NCI-H510A treated with DMSO at 0.1 percent for 48 hours (cell line): Measurements from ENCODE around the gene PNKP.
A peak's percentile ranks its signal among the peaks of the same experiment; 100 is the strongest.

Experiments
- DNase-seq: peaks from one replicate; lab custom pipeline; 2025; lab: John Stamatoyannopoulos, UW

PNKP gene

DNA sequence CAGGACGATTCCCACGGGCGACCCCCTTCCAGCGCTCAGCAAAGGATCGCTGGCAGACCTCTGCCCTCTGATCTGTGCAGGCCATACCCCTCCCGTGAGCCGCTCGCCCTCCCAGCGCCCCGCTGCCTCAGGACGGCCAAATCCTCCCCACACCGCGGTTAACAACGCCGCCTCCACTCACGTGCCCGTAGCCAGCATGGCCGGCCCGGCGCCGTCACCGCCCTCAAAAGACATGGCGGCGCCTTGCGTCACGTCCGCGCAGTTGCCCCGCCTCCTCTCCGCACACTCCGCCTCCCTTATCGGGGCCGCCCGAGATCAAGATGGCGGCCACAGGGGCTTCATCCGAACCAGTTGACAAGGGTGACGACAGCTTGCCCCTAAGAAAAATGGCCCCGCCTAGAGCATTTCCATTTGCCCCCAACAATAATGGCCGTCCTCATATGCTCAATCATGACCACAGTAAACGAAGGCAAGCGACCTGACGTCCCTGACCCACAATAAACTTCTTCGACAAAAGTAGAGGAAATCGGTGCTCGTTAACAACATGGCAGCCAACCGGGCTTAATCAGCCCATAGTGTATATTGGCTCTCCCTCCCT, 9.1 kb upstream of the PNKP start:
- peak; percentile 97 for DNase-seq

DNA sequence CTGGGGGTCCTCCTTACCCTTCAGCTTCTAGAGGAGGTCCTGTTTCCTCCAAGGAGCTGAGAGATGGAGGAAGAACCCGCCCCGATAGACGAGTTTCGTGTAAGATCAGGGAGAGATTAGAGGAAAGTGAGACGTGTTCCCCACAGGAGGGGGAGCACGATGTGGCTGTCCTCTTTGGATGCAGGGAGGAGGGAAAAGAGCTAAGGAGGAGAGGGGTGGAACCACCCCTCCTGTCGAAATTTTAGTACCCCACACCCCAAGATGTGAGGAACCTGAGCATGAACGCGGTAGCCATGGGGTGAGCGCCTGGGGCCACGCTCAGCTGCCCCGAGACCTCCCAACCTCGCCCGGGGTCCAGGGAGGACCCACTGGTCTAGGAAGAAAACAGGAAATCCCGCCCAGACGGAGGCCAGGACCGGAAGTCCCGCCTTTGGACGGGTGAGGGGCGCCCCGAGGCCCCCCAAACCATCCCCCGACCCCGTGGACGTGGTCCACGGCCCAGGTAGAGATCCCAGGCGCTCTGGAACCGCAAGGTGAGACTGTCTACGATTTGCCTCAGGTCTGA, 8.6 kb upstream of the PNKP start:
- DNase-seq, result peak; percentile 37

DNA sequence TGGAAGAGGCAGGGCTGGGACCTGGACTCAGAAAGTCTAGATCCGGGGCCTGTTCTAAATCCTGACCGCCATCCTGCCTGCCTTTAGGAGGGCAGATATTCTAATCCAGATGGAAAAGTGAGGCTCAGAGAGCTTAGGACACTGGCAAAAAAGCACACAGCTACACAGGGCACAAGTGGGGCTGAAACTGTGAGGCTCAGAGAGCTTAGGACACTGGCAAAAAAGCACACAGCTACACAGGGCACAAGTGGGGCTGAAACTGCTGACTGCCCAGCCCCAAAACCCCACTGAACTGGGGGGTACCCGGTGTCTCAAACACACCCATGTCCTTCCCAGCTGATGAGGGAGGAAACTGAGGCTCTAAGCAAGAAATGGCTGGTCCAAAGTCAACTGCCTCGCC, 7.8 kb upstream of the PNKP start:
- DNase-seq, result no peak

DNA sequence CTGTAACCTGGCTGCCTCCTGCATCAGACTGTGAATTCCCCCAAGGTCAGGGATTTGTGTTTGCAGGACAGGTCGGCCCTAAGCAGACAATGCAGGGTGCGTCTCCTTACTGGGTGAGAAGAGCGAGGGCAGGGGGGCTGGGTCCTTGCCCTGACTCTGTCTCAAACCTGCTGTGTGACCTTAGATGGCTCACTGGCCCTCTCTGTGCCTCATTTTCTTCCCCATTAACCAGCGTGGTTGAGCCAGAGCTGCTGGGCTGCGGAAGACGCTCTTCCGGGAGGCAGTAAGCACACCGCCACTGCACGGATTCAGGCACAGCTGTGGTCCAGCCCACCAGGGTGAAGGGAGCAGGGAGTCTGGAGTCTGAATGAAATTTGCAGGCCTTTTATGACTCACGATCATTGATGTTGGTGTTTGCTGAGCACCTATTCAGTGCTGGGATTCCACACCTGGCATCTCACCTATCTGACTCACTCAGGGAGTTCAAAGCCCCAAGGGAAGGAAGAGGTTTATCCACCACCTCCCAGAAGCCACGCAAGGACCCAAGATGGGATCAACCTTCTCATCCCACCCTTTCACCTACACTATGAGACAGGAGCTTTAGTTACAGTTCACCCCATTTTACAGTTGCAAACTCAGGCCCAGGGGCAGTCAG, 7.3 kb upstream of the PNKP start:
- DNase-seq, result no peak

DNA sequence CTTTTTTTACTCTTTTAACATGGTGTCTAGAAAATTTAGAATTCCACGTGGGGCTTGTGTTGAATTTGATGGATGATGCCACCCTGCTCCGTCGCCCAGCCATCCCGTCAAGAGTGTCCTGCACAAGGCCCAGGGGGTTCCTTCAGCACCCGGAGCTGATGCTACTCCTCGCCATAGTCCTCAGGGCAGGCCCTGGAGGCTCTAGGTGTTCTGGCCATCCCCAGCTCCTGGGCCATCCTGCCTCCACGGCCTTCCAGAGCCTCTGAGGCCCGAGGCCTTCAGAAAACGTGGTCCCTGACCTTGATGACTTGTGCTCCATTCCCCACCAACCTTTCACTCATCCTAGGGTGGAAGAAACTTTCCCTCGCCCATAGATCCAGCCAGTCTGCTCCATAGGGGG, 6.5 kb upstream of the PNKP start:
- no peak for DNase-seq

DNA sequence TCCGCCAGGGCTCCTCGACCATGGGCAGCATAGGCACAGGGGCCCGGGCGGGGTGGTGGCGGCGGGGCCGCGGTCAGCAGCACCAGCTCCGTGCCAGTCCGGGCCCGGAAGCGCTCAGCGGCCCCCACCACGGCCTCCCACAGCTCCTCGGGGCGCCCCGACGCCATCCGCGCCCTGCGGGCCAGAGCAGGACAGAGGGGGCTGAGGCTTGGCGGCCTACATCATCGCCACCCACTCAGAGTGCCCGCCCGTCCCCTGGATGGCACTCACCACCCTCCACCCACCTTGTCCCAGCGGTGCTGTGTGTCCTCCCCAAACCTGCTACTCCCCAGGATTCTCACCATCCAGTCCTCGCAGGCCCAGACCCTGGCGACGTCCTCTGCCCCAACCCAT, 5.7 kb upstream of the PNKP start:
- DNase-seq, result no peak

DNA sequence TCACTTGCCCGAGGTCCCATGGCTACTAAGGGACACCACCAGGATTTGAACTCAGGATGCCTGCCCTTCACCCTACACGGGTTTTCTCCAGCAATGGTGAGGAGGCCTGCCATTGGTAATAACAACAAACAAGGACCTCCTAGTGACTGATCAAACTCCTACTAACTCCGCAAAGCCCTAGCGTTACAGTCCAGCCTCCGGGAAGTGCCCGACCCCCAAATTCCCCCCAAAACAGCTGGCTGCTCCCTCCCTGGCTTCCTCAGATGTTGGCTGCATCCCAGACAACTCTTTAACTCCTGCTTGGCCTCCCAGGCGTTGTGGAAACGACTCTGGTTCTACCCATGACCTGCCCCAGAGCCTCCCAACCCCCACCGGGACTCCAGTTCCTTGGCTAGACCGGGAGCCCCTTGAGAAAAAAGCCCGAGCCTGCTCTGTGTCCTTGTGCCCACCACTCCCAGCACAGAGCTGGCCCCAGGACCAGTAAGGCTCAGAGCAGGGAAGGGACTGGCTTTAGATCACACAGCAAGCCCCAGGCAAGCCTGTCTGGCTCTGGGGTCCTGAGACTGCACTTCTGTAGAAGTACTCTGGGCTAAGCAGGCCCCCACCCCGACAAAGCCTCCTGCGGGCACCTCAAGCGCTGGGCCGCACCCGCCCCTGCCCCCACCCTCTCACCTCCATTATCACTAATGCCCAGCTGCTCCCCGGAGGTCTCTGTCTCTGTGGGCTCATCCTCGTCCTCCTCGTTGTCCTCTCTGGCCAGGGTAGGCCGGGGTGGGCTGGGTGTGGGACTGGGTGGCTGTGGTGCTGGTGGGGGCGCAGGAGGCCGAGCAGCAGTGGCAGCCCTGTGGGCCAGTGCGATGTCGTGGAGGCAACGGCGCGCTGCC, 5.1 kb upstream of the PNKP start:
- no peak for DNase-seq

DNA sequence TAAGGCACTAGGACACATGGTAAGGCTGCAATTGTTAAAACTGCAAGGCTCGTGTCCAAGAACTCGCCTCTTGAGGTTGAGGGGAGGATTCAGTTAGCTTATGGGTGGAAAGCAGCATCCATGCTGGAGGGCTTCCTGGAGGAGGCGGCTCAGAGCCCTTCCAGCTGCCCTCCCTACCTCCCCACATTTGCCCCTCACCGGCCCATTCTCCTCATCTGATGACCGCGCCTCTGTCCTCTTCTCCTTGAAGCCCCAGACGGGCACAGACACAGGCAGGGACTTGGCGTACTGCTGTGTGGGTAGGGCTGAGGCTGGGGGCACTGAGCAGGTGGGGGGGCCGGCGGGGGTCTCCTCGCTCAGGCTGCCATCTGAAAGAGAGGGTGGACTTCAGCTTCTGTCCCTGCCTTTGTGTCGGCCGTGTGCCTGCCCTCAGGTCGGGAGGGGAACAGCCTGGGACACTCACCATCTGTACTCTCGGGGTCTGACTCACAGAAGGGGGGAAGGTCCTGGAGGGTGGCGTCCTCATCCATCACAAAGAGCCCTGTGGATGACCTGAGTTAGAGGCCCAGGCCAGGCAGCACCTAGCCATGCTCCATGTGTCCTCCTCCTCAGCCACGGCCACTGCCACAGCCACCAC, 4.1 kb upstream of the PNKP start:
- no peak for DNase-seq

DNA sequence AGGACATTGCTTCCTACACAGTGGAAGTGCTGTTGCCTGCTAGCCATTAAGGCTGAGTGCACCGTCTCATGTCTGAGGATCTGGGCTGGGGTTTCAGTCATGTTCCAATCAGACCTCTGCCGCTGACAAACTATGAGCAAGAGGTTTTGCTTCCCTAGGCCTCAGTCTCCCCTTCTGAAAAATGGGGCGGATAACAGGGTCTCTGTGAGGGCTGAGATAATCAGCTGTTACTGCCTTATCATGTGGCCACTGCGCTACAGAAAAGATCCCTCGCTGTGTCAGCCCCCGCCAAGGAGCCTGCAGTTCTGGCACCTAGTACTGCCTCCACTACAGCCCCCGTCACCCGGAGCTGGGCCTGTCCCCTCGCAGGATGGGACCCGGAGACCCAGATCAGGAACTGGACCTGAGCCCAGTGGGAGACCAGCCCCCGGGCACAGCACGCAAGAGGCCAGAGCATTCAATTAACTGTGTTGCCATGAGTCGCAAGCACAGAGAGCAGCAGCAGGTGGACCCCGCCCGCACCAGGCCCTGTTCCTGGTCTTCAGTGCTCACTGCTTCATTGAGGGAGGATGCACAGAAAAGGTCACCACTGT, 3.0 kb upstream of the PNKP start:
- no peak for DNase-seq

DNA sequence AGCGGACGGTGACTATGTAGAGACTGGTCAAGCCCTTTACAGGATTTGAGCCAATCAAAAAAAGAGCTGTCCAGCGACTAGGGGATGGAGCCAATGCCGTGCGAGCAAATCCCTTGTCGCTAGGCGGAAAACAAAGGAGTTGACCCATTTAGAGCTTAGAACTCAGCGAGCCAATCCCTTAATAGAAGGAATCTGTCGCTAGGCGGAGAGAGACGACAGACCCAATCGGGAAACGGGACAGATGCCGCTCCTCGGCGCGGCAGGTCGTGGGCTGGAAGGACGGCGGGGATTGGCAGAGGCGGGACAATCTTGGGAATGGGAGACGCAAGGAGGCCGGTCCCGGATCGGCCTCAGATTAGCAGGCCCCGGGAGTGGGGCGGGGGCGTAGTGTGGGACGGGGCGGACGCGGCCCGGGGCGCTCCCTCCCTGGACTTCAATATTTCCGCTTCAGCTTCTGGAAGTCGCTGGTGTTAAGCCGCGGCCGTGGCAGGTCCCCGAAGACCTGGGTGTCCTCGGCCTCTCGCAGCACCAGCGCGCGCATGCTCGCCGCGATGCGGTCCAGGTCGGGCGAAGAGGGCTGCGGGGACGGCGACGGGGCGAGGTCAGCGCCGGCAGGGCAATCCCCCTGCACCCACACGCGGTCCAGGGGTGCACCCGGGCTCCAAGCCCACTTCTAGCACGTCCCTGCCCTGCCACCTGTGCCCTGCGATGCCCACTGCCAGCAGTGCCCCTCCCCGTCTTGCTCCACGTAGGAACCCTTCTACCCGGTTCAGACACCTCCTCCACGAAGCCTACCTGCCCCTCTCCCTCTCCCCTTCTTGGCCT, 2.3 kb upstream of the PNKP start:
- DNase-seq, result peak; percentile 99

DNA sequence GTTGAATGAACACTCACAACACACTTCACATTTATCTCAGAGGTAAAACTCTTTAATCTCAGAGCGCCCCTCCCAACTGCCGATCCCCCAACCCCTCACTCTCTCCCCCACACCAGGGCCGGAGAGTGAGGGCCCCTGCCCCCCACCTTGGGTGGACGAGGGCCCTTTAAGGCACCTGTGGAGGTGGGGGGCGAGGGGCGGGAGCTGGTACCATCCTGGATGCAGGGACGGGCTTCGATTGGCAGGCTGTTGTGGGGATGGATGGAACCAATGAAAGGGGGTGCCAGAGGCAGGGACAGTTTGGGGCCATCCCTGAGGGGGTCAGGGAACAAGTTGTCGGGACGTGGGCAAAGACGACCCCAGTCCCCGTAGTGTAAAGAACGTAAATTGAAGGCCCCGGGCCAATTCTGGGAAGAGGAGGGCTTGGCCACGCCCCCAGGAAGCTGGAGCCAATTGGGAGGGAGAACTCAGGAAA, 1.7 kb upstream of the PNKP start:
- no peak for DNase-seq

DNA sequence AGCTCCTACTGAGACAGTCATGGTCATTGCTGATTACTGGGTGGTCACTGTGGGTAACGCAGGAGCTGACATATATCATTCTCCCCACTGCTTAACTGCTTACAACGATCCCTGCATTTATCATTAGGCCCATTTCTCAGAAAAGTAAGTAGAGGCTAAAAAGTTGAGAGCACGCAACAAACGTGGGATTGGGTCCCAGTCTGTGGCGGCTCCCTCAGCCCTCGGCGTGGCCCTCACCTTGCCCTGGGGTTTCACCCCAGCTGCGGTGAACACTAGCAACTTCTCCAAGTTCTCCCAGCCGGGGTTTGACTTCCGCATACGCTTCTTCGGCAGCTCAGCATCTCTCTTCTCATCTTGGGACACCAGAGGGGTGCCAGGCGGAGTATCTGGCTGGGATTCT, 2.5 kb downstream of the PNKP start:
- no peak for DNase-seq

DNA sequence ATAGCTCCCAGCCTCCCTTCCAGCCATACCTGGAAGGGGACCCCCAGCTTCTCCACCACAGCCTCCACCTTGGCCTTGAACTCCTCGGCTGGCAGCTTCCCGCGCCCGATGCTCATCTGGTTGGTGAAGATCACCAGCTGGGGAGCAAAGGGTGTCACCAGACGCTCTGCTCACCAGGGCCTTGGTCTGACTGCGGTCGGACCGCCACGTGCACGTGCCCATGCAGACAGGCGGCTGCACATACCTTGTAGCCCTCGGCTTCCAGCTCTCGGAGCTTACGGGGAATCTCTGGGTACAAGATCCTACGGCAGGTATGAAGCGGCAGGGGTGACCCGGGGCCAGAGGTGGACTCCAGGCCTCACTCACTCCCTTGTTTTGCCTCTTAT, 3.4 kb downstream of the PNKP start:
- DNase-seq, result no peak

DNA sequence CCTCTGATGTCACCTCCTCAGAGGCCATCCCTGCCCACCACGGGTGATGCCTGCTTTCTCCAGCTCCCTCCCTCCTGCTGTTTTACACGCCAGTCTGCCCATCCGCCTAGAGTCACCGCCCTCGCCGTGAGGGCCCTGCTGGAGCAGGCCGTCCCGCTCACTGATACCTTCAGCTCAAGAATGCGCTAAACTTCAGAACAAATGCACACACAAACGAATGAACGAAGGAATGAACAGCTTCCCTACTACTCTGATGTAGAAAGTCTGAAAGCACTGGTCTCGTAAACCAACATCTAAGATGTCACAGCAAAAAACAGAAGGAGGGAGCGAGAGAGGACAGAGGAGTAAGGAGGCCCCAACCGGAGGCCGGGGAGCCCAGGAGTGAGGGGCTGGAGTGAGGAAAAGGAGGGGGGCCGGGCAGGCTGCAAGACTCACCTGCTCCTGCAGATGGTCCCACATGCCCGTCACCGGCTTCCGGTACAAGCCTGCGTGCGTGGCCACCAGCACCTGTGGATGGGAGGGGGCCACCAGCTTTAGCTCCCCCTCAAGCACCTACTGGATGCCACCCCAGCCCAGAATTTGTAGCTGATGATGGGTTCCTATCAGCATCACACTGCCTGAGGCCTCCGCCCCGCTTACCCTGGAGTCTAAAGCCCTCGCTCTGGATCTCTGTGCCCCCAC, 4.0 kb downstream of the PNKP start:
- no peak for DNase-seq

DNA sequence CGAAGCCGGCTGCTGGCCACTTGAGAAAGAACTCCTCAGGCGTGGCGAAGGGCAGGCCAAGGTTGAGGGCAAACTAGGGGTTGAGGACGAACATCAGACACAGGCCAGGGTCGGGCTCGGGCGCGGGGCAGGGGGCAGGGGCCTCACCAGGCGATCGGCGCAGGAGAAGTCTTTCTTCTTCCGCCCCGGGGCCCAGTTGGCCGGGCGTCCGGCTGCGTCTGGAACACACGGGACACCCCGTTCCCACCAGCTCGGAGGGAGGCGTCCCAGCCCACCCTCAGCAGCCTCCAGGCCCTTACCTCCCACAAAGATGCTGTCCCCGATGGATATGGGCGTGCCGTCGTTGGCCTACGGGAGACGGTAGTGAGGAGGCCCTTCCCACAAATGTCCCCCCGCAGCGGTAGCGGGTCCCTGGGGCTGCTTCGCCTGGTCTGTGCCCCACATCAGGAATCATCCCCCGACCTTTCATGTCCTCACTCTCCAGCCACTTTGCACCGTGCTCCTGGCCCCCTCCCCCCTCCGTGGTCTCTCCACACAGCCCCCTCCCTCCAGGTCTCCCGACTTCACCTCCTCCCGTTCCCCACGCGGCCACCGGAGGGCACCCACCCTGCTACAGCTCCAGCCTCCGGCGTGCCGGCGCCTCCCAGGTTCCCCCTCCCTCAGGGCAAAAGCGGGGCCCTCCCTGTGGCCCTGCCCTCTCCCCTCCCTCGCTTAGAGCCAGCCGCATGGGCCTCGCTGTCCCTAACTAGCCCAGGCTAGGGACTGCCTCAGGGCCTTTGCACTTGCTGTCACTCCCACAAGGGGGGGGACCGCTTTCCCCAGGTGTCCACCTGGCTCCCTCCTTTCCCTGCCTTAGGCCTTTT, 4.8 kb downstream of the PNKP start:
- peak; percentile 18 for DNase-seq

DNA sequence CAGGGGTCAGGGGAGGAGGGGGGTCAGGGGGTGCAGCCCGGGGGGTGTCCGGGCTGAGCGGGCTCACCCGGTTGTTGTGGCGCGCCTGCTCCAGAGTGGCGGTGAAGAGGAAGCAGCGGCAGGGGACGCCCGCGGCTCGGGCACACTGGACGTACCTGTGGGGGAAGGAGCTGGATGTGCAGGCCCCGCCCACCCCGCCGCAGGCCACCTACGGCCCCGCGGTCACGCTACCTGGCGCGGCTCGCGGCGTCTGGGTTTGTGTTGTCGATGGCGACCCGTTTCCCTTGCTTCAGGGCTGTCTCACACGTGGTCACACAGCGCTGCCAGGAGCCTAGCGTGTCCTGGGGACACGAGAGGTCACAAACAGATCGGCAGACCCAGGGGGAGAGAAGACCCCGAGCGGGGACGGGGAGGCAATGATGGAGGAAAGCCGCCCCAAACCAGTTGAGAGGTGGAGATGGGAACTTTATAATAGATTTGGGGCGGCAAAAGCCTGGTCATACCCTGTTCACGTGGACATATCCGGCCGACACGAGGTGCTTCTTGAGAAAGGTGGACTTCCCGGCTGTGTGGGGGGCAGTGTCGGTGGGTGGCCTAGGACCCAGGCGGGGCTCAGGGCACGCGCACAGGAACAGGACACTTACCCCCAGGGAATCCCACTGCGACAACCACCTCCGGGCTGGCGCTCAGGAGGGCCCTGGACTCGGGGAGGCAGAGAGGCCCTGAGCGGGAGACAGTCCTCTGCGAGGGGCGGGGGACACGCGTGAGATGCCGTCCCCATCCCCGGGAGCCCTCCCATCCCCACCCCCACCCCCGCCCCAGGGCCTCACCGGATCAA, 5.6 kb downstream of the PNKP start:
- no peak for DNase-seq

DNA sequence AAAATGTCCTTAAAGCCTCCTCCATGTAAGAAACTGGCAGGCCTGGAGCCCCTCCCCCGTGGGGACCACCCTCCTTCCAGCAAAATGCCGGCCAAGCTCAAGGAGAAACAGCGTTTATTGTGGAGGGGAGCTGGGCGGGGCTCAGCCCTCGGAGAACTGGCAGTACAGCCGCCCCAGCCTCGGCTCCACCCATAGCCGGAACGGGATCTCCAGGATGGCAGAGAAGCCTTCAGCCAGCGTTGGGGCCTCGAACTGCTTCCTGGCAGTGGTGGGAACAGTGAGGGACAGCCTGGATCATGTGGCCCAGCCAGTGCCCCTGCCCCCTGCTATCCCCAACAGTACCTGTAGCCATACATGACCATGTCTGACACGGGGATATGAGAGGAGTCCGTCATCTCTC, 6.3 kb downstream of the PNKP start:
- DNase-seq, result no peak

DNA sequence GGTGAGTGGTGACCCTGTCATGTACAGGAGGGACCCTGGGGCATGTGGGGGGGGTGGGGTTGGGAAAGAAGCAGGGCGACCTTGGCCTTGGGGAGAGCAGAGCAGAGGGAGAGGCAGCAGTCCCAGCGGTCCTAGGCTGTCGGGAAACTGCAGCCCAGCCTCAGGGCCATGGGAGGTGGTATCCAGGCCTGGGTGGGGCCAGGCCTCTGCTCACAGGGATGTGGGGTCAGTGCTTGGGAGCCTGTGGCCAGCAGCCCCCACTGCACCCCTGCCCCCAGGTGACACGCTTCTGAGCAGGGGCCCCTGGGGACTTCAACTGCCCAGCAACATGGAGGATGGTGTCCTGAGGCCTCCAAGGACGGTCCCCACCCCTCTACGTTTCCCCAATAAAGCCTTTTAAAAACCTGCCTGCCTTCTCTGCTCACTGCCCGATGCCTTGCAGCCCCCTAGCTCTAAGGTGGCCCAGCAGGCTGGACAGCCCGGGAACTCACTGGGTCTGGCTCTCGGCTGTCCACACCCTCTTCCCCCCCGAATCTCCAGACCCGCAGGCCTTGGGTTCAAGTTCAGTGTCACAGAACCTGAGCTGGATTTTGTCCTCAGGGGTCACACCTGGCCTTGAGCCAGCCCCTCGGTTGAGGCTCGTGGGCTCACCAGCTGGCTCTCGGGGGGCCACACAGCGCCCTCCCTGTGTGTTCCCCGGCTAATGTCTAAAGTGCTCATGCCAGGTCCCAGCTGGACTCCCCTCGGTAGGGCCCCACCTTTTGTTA, 6.9 kb downstream of the PNKP start:
- DNase-seq, result no peak
